Muscle layer of duodenum (tissue), 2 donors: ENCODE measurements around the gene IL16.

Experiments
- H3K27ac ChIP-seq: one replicate; pipeline ENCODE4 v1.7.0; 2013; ENCODE audit warnings: mild to moderate bottlenecking, low read length
- H3K27me3 ChIP-seq: one replicate; pipeline ENCODE4 v1.7.0; 2013; ENCODE audit warnings: low read depth, mild to moderate bottlenecking, control low read depth, low read length
- H3K36me3 ChIP-seq, 2 donors: one replicate each; pipeline ENCODE4 v1.7.0; 2013; ENCODE audit warnings: low read length in 2 of 2, control low read depth in 1 of 2, mild to moderate bottlenecking in 1 of 2; ENCODE audit not compliant: insufficient read depth in 2 of 2, control insufficient read depth in 1 of 2
- H3K4me1 ChIP-seq, 2 donors: one replicate each; pipeline ENCODE4 v1.7.0; 2013; ENCODE audit warnings: low read length in 2 of 2, mild to moderate bottlenecking in 2 of 2, control low read depth in 1 of 2, moderate library complexity in 1 of 2; ENCODE audit not compliant: insufficient read depth in 2 of 2, control insufficient read depth in 1 of 2
- H3K4me3 ChIP-seq, 2 donors: one replicate each; pipeline ENCODE4 v1.7.0; 2013; ENCODE audit warnings: low read length in 2 of 2, low read depth in 1 of 2, mild to moderate bottlenecking in 1 of 2
- H3K9me3 ChIP-seq, 2 donors: one replicate each; pipeline ENCODE4 v1.7.0; 2013; ENCODE audit warnings: low read length in 2 of 2, control low read depth in 1 of 2, mild to moderate bottlenecking in 1 of 2; ENCODE audit not compliant: control insufficient read depth in 1 of 2
- donor health status: healthy.

Gene IL16

DNA sequence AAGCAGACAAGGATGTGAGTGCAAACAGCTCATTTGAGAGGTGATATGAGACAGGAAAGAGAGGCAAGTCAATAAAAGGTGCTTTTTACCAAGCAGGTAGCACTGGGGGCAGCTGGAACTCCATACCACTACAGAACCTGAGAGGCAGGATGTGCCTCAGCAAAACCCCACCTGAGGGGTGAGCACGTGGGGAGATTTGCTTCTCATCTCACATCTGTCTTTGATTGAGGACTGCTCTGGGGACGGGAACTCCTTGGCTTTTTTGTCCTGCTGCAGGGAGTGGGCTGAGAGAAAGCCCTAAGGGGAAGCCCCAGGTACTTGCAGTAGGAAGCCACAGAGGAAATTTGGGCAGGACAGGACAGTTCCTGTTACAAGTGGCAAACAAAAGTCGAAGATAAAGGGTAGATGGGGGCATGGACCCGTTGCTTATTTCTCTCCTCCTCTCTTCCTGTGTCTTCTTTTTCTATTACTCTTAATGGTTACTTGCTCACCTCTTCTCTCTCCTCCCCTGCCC, 35.5 kb upstream of the IL16 start:
- Histone ChIP-seq H3K4me3 (no peak overlapping the region), H3K27me3 (no peaks in the 10 kb centered on the region), H3K36me3 (no peaks in the 10 kb centered on the region), H3K4me1 (peaks cover 0 to 11% of the 10 kb centered on the region in 2 donors), H3K9me3 (no peaks in the 10 kb centered on the region), H3K27ac (no peak overlapping the region)

GRCh38 chr15:81161851-81162250, 34.8 kb upstream of the IL16 start:
- no peak overlapping the region for H3K4me3 ChIP-seq
- no peak overlapping the region for H3K27ac ChIP-seq
- H3K36me3 ChIP-seq: no peaks in the 10 kb centered on the region
- H3K4me1 ChIP-seq: peaks cover 0 to 11% of the 10 kb centered on the region in 2 donors
- no peaks in the 10 kb centered on the region for H3K27me3 ChIP-seq
- no peaks in the 10 kb centered on the region for H3K9me3 ChIP-seq

DNA sequence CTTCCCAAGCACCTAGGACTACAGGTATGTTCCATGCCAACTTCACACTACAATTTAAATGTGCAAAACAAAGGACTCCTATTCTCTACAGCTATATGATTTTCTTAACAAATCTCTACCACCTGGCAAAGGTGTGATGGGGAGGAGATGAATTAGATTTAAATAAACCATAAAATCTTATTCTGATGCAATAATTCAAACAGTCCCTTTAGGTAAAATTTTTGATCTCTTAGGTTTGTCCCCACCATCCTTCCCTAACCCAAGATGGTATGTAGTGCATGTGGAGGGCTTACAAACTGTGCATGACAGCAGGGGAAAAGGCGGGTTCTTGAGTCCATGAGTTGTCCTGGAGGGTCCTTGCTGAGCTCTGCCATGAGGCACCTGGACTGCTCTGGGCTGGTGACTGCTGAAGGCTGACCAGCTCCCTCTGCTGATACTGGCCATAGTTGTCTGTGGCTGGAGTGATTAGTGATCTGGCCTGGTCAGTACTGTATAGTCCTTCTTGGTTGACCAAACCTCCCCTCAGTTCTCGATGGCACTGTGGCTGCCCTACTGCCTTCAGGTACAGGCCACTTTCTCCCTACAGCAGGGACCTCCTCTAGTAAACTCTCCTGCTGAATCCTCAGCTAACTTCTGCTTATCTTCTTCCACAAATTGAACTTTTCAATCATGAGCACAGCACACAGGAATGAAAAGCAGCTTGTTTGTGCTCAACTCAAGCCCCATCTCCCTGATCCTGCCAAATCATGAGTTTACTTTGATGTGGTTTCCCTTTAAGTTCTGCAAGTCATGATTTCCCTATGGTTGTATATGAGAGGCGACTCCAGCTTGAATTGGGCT, 32.5 kb upstream of the IL16 start:
- no peaks in the 10 kb centered on the region for H3K9me3 ChIP-seq
- peaks cover 0 to 11% of the 10 kb centered on the region in 2 donors for H3K4me1 ChIP-seq
- no peak overlapping the region for H3K4me3 ChIP-seq
- H3K27me3 ChIP-seq: no peaks in the 10 kb centered on the region
- no peaks in the 10 kb centered on the region for H3K36me3 ChIP-seq
- no peak overlapping the region for H3K27ac ChIP-seq

- no peak overlapping the region for H3K4me3 ChIP-seq
These were observed 31.1 kb upstream of the IL16 start for GRCh38 chr15:81165535-81165934.

DNA sequence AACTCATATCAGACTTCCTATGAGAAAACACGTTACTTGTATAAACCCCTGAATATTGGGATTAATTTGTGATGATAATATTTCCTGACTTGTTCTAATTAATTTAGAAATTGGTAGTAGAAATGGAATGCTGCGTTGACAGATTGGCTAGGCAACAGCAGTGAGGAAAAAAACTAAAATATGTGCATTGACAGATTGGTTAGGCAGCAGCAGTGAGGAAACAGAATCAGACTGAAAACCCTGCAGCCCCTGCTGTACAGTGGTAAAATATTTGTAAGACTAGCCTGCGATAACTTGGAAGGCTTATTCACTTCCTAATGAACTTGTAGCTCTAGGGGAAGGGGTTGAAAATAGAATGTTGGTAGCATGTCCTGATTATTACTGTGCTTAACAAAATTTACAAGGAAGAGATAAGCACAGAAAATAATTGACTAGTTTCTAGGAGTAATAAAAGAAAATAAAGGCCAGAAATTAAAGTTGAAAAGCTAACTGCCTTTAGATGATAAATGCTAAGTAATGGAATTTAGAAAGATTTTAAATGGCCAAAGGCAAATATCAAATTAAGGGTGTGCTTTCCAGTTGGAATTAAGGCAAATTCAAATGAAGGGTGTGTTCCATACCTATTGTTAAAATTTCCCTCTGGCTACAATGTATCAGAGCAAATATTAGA, 29.9 kb upstream of the IL16 start:
- H3K27me3 ChIP-seq: no peaks in the 10 kb centered on the region
- H3K27ac ChIP-seq: no peak overlapping the region
- H3K36me3 ChIP-seq: no peaks in the 10 kb centered on the region
- H3K9me3 ChIP-seq: no peaks in the 10 kb centered on the region
- no peaks in the 10 kb centered on the region for H3K4me1 ChIP-seq
- H3K4me3 ChIP-seq: no peak overlapping the region

More at GRCh38 chr15:81165535-81165934, 31.1 kb upstream of the IL16 start:
- Histone ChIP-seq H3K36me3 (no peaks in the 10 kb centered on the region), H3K27me3 (no peaks in the 10 kb centered on the region), H3K9me3 (no peaks in the 10 kb centered on the region), H3K4me1 (peaks cover 0 to 6% of the 10 kb centered on the region in 2 donors), H3K27ac (no peak overlapping the region)

DNA sequence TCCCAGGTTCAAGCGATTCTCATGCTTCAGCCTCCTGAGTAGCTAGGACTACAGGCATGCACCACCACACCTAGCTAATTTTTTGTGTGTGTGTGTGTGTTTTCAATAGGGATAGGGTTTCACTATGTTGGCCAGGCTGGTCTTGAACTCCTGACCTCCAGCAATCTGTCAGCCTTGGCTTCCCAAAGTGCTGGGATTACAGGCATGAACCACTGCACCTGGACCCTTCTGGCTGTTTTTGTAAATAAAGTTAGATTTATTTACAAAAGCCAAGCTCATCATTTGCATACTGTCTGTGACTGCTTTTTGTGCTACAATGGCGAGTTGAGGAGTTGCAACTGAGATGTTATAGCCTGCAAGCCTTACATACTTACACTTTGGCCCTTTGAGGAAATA, 28.6 kb upstream of the IL16 start:
- Histone ChIP-seq H3K9me3 (no peaks in the 10 kb centered on the region), H3K36me3 (no peaks in the 10 kb centered on the region), H3K27ac (no peak overlapping the region), H3K4me3 (no peak overlapping the region), H3K4me1 (no peaks in the 10 kb centered on the region), H3K27me3 (no peaks in the 10 kb centered on the region)

DNA sequence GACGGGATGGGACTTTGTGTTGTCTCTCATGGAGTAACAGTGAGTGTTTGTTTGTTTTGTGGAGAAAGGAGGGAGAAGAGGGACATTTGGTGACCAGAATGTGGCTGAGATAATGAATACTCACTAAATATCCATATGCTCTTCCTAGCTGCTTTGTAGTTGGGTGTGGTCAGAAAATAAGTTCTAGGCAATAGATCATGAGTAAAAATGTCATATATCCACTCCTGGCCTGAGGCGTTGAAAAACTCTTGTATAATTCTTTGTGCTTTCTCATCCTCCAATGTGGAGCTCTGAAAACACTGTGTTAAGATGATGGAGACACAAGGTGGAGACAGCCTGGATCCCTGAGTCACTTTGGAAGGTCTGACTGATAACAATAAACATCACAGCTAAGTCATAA, 28.0 kb upstream of the IL16 start:
- no peak overlapping the region for H3K4me3 ChIP-seq
- no peaks in the 10 kb centered on the region for H3K27me3 ChIP-seq
- no peaks in the 10 kb centered on the region for H3K4me1 ChIP-seq
- H3K27ac ChIP-seq: no peak overlapping the region
- no peaks in the 10 kb centered on the region for H3K9me3 ChIP-seq
- H3K36me3 ChIP-seq: no peaks in the 10 kb centered on the region

GRCh38 chr15:81170511-81170910, 26.2 kb upstream of the IL16 start:
- H3K27me3 ChIP-seq: no peaks in the 10 kb centered on the region
- no peaks in the 10 kb centered on the region for H3K9me3 ChIP-seq
- no peaks in the 10 kb centered on the region for H3K36me3 ChIP-seq
- no peak overlapping the region for H3K4me3 ChIP-seq
- H3K4me1 ChIP-seq: no peaks in the 10 kb centered on the region
- H3K27ac ChIP-seq: no peak overlapping the region

DNA sequence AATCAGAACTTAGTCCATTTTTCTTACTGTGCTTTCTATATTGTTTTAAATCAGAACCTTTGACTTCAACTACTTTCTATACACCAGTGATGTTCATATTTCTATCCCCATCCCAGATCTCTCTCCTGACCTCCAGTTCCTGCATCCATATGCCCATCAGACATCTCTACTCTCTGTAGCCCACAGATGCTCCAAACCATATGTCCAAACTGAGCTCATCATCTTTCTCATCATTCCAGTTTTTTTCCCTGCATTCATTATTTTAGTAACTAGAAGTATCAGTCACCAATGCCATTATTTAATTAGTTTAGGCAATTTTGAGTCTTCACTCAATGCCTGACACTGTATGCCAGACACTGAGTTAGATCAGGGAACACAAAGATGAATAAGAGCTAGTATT, 25.4 kb upstream of the IL16 start:
- H3K9me3 ChIP-seq: no peaks in the 10 kb centered on the region
- no peak overlapping the region for H3K4me3 ChIP-seq
- no peaks in the 10 kb centered on the region for H3K36me3 ChIP-seq
- H3K27ac ChIP-seq: no peak overlapping the region
- H3K4me1 ChIP-seq: no peaks in the 10 kb centered on the region
- no peaks in the 10 kb centered on the region for H3K27me3 ChIP-seq

- no peaks in the 10 kb centered on the region for H3K36me3 ChIP-seq
- H3K4me1 ChIP-seq: no peaks in the 10 kb centered on the region
- H3K27me3 ChIP-seq: no peaks in the 10 kb centered on the region
- no peaks in the 10 kb centered on the region for H3K9me3 ChIP-seq
- H3K27ac ChIP-seq: no peak overlapping the region
- H3K4me3 ChIP-seq: no peak overlapping the region
These were observed 22.4 kb upstream of the IL16 start for GRCh38 chr15:81174125-81174791.

DNA sequence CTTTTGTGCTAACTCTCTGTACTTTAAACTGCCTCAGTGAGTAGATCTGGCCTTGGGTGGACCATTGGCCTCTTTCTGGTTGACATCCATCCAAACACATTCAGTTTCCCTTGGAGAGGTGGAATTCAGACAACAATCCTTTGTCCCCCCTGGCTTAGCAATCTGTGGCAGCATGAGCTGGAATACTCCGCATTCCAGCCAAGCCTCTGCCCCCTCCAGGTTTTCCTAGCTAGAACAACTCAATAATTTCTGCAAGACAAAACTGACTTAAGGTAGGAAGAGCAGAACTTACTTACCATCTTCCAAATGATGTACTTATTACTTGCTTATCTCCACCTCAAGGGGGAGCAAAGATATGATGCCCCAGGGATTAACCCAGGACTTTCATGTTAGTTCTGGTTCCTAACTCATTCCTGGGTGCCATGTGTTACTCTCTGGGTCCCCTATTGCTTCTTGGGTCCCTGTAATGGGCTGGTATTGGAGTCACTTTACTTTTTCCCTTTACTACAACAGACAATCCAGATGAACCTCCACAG, 21.8 kb upstream of the IL16 start:
- Histone ChIP-seq H3K36me3 (no peaks in the 10 kb centered on the region), H3K4me3 (no peak overlapping the region), H3K4me1 (no peaks in the 10 kb centered on the region), H3K27me3 (no peaks in the 10 kb centered on the region), H3K9me3 (no peaks in the 10 kb centered on the region), H3K27ac (no peak overlapping the region)
